M059J (cell line): ENCODE measurements around the gene HSPA14. TPM values are rescaled to one million over a fixed set of nuclear protein-coding genes. Genes with fewer than 3 reads are reported as not detected.
"Not testable (repeated sequence)": the region's sequence is repeated elsewhere in the genome, so short reads cannot be mapped to it uniquely, and the experiment has no call there.

Experiments used
- DNase-seq: peaks from one replicate; pipeline ENCODE4 v3.0.0-alpha.2; 2012; ENCODE audit warnings: low read depth
- total RNA-seq: library from RNA; depleted of rRNA; stranded (reverse); fragments of >200 nt; shearing (Covaris generic); gene quantifications from 2 replicates; pipeline ENCODE4 v1.2.3, GENCODE V29; 2014

HSPA14 gene
- total RNA-seq, 1 experiment from 2014 or later, result 20.2 TPM

DNA sequence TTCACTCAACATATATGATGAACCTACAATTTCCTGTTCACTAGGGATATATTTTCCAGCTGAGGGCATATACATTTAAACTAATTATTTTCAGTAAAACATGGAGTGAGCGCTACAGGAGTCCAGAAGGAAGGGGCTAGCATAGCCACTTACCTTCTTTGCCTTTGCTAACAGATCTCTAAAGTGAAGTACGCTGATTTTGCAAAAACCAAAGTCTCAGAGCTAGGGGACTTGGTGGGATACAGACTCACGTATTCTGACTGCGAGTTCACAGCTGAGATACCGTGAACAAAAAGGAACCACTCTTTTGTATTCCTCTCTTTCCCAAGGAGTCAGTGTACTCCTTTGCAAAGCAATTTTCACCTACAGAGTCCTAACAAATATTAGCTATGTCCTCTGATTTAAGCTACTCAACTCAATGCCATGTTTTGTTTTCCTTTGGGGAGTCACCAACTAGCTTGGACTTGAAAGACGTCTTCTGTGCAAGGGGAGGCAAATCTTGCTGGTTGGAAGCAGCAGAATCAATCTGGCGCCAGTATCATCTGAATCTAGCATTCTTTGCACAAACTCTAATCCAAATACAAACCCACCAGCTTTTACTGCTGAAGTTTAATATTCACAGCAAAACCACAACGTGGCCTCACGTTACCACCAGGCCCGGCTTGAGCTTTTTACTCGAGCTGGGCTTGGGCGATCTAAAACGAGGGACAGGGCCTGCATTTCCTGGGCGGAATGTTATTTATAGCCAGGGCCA lies 926 bp upstream of the HSPA14 start:
- DNase-seq, result peak; percentile 37

DNA sequence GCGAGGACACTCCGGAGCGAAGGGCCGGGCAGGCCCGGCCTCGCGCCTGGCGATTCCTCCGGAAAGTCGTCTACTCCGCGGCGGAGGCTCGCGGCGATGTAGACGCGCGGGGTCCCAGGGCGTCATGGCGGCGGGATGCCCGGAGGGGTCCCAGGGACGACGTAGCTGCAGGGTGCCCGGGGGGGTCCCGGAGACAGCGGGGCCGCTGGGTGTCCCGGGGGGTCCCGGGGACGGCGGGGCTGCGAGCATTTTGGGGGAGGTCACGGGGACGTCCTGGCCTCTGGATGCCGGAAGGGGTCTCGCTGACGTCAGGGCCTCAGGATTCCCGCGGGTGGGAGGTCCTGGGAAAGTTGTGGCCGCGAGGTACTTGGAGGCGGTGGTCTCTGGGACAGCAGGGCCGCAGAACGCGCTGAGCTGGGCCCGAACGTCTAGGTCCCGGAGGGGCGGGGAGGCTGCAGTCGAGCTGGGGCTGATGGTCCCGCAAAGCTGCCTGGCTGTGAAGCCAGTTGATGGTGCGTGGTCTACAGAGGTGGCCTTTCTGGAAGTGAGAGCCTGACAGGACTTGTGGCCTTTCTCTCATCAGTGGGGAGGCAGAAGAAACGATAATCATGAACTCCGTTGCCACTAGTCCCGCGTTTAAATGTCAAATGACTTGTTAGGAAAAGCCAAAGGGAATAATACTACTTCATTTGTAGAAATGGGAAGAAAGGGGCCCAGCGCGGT lies 637 bp downstream of the HSPA14 start:
- peak; percentile 4 for DNase-seq

DNA sequence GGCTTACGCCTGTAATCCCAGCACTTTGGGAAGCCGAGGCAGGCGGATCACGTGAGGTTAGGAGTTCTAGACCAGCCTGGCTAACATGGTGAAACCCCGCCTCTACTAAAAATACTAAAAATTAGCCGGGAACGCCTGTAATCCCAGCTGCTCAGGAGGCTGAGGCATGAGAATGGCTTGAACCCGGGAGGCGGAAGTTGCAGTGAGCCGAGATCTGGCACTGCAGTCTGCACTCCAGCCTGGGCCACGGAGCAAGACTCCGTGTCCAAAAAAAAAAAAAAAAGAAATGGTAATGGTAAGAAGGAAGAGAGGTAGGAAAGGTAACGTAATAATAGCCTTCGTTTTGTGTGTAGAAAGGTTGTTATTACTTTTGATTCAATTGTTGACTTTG lies 1.2 kb downstream of the HSPA14 start:
- DNase-seq, result no peak

DNA sequence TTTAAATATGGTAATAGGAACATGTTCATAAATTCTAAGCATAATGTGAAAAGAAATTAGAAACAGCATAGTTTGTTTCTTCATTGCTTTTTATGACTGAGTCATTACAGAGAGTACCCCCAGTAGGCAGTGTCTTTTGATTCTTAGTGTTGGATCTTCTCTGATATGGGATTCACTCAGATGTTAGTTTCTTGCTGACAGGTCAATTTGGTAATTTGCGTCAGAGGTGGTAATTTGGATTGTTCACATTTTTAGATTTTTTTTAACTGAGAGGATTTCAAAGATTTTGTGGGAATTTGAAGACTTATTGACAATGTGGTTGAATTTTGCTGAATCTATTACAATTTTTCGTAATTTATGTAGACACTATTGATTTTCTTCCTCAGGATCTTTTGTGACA lies 2.1 kb downstream of the HSPA14 start:
- DNase-seq, result no peak

DNA sequence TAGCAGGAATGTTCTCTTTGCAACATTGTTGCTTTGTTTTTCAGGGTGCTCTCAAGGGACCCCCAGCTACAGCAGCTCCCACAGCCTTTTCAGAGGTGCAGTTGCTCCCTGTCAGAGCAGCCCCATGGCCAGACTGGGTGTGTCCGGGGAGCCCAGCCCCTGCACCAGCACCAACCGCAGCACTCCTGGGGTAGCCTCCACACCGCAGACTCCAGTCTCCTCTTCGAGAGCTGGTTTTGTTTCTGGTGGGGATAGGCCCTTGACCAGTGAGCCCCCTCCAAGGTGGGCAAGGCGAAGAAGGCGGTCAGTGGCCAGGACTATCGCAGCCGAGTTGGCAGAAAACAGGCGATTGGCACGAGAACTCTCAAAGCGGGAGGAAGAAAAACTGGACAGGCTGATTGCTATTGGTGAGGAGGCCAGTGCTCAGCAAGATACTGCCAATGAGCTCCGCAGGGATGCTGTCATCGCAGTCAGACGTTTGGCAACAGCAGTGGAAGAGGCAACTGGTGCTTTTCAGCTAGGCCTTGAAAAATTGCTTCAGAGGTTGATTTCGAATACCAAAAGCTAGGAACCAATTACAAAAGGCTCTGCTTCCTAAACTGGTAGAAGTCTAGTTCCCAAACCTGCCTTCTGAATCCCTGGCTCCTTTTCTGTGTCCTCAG lies 5.4 kb downstream of the HSPA14 start:
- no peak for DNase-seq

DNA sequence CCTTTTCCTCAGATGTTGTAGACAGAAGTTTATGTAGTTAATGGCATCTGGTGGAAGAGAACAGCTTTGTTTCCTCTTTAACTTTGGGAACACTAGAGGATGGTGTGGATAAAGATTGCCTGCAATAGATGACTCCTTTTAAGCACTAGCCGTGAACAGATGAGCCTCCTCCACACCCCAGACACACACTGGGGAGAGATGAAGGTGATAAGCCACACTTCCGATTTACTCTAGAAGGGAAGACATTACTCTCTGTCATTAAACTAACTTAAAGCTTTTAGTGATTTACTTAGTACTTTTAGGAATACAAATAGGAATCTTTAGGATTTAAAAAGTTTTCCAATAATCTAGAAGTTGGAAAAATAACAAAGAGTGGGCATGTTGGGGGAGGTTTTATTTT lies 6.8 kb downstream of the HSPA14 start:
- no peak for DNase-seq

DNA sequence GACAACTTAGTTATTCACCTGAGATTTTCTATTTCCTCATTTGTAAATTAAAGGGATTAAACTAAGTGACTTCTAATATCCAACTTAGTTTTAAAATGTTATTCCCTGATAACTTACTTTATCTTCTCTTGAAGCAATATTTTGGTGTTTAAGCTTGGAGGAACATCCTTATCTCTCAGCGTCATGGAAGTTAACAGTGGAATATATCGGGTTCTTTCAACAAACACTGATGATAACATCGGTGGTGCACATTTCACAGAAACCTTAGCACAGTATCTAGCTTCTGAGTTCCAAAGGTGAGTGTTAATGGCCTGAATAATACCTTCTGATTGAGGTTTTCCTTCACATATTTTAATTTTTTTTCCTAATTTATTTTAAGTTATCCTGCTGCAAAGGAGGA lies 14.1 kb downstream of the HSPA14 start:
- no peak for DNase-seq

DNA sequence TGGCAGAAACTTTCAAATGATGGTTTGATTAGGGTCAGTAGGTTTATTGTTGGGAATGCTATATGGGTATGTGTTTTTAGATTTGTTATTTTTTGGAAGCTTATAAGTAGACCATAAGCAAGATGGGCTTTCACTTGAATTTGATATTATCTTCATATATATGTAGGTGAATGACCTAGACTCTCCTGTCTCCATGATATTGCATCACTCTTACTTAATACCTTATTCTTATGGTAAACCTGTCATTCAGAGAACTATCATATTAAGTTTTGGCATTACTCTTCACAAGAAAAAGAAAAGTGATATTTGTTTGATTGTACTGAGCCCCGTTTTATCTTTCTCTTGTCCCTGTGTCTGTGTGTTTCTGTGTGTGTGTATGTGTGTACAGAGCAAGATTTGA lies 17.3 kb downstream of the HSPA14 start:
- no peak for DNase-seq

DNA sequence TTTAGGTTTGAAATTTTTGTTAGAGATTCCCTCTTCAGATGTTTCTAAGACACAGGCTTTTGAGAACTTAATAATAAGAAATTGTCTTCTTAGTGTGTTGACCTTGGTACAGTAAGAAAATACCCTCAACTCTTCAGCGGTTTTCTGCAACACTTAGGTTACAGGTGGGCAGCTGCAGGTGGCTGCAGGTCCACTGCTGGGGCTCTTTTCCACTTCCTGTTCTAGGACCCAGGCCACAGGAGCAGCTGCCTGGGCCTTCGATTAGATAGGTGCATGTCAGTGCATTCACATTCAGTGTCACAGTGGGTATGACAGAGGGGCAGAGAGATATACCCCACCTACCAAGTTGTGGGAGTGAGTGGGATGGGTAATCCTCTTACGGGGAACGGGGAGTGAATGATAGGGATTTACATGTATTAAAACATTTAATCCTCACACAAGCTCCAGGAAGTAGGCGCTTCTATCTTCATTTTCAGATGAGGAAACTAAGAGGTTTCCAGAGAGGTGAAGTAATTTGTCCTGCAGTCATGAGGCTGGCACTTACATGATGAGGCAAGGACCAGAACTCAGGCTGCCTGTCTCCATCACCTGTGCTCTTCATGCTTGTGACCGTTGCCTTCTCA lies 20.3 kb downstream of the HSPA14 start:
- no peak for DNase-seq

DNA sequence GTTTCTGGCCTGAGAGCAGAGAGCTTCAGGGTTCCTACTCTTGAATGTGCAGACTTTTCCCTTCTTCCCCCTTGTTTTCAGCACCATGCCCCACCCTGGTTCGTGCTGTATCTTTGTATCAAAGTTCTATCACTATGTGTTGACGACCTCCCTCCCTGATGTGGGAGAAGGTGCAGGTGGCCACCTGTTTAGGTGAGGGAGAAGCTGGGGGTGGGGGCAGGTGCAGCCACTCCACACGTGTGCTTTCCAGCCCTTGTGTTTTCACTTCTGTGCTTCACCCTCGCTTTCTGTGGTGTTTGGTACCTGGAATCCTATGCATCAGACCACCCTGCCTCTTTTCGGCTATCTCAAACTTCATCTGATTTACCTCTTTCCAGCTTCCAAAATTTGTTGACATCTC lies 20.9 kb downstream of the HSPA14 start:
- DNase-seq, result no peak

DNA sequence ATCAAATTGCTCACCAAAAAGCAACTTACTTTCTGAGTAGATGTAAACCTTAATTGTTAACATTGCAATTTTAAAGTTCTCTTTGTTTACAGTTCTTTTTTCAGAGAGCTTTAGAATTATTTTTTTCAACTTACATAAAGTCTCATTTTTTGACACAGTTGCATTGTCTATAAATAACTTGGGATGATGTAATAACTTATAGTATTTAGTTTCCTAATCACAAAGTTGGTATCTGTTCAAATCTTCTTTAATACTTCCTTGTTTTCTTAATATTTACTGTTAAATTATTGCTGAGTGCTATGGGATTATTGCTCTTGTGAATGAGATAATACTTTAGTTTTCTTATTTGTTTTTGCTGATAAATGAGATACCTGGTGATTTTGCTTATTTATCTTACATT lies 21.7 kb downstream of the HSPA14 start:
- DNase-seq, result no peak

DNA sequence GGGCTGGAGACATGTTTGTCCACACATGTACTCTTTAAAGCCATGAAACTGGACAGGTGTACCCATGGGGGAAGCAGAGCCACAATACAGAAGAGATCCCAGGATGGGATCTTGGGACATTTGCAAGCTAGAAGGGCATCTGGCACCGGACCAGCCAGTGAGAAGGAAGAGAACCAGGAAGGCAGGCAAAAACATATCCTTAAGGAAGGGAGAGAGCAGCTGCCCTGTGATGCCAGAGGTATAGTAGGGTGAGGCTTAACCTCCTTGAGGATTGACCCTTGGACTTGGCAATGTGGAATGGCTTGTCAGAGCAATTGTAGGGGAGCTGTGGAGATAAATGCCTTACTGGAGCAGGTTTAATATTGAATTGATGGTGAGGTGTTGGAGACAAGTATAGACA lies 22.7 kb downstream of the HSPA14 start:
- DNase-seq, result no peak

DNA sequence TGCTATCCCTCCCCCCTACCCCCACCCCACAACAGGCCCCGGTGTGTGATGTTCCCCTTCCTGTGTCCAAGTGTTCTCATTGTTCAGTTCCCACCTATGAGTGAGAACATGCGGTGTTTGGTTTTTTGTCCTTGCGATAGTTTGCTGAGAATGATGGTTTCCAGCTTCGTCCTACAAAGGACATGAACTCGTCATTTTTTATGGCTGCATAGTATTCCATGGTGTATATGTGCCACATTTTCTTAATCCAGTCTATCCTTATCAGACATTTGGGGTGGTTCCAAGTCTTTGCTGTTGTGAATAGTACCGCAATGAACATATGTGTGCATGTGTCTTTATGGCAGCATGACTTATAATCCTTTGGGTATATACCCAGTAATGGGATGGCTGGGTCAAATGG lies 26.4 kb downstream of the HSPA14 start:
- DNase-seq, result not testable (repeated sequence)

DNA sequence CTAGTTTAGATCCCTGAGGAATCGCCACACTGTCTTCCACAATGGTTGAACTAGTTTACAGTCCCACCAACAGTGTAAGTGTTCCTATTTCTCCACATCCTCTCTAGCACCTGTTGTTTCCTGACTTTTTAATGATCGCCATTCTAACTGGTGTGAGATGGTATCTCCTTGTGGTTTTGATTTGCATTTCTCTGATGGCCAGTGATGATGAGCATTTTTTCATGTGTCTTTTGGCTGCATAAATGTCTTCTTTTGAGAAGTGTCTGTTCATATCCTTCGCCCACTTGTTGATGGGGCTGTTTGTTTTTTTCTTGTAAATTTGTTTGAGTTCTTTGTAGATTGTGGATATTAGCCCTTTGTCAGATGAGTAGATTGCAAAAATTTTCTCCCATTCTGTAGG lies 26.8 kb downstream of the HSPA14 start:
- not testable (repeated sequence) for DNase-seq

DNA sequence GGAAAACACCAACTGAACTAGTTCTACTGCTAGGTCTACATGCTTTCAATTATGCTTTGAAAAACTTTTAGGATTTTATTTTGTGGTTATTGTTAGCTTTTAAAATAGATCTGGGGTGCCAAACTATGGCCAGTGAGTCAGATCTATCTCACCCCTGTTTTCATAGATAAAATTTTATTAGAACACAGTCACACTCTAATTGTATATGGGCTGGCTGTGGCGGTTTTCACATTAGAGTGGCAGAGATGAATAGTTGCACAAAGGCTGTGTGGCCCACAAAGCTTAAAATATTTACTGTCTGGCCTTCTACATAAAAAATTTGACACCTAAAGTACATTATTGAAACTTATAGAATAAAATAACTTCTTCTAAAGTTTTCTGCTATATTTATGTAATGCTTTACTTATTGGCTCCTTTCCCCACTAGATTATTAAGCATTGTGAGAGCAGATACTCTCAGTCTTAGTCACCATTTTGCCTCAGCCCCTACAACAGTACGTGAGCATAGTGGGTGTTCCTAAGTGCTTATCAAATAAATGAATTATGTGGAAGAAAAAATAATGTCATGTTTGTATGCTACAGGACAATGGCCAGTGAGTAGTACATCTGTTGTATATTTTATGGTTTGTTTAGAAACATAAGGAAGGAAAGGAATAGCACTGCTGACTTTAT lies 35.1 kb downstream of the HSPA14 start:
- DNase-seq, result peak; percentile 67

DNA sequence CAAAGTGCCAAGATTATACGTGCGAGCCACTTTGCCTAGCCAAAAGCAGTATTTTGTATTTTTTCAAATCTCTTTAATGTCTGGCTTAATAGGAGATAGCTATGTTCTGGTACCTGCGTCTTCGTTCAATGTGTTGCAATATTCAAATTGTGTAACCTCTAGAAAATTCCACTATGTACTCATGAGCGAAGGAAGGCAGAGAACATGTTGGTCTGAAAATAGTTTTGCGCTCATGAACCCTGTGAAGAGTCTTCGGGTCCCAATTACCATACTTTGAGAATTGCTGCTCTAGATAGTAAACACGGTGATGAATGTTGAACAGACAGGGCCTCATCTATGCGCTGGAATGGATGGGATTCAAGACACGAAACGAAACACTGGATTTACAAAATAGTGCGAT lies 37.8 kb downstream of the HSPA14 start:
- no peak for DNase-seq

DNA sequence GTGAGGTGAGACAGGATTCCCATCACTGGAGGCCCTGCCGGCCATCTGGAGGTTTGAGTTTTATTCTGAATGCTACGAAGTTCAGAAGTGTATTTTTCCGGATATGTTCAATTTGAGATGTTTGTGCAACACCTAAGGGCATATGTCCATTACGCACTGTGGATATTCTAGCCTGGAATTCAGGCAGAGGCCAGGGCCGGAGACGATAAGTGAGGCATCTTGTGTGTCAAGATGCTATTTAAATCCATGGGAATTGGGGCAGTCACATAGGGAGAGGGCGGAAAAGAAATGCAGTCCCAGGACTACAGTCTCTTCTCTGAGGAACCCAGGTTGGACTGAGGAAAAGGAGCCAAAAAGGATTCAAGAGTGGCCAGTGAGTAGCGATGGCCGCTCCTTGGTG lies 38.7 kb downstream of the HSPA14 start:
- no peak for DNase-seq

DNA sequence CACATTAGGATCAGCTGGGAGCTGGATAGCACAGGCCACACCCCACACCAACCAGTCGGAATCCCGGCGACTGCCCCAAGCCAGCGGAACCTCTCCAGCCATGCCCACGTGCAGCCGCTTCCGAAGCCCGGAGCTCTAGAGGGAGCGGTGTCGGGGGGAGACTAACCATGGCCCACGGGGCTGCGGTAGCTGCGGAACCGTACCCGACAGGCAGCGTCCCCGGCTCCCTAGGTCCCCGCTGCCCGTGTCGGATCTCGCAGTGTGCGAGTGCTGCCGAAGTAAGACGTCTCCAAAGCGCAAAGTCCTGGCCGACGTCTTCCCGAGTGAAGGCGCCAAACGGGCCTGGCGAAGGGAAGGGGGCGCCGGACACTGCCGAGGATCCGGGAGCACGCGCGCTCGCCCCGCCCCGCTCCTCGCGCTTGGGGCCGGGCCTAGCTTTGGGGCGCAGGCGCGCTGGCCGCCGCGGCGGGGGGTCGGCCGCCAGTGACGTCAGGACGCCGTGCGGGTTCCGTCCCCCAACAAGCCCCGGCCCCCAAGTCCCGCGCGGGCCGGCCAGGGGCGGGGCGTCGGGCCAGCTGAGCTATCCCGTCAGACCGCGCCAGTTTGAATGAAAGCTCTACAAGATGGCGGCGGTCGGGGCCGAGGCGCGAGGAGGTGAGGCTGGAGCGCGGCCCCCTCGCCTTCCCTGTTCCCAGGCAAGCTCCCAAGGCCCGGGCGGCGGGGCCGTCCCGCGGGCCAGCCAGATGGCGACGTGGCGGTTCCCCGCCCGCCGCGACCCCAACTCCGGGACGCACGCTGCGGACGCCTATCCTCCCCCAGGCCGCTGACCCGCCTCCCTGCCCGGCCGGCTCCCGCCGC lies 40.4 kb downstream of the HSPA14 start, which contains the start of gene SUV39H2:
SUV39H2 (plus strand) TSS at position 601 of the 858 bp plus-strand sequence; CDS start at position 624, 23 bp downstream.
- DNase-seq, result peak; percentile 85

DNA sequence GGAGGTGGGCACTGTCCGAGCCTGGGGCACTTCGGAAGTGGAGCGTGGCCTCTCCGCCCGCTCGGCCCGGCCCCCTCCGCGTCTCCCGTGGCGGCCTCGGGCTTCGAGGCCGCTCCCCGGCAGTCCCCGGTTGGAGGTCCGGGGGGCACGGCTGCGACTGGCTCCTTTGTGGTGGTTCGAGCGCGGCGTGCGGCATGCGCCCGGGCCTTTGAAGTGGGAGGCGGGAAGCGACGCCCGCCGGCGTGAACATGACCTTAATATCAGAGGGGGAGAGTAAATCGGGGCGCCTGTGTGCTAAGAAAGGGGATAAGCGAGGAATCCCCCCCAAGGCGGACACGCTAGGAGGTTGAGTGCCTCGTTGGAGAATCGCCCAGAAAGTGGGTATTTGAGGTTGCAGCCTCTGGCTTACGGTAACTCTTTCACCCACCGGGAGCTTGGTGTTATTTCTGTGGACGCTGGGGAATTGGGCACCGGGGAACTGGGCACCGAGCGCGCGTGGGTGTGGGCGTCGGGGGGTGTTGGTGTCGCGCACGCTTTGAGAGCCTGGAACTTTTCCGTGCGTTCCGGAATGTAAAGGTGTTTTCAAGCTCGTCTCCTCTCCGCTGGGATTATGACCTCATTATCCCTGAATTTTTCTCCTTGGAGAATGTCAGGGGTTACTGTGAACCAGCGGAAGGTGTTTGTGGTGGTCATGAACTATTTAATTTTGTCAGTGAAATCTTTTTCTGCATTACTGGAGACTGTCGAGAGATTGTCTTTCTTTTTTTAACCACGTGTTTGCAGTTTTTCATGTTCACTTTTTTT lies 41.2 kb downstream of the HSPA14 start:
- DNase-seq, result peak; percentile 20

DNA sequence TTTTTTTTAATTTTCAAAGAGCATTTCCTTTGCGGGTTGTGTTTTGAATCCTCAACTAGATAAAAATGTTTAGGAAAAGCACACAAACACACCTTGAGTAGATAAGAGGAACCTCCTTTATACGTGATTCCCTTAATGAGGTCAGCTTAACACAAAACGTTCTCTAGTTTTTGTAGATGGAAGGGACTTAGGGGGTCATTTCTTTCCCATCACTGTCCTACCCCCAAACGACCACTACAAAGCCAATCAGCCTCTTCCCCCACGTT lies 41.8 kb downstream of the HSPA14 start:
- no peak for DNase-seq
